ENCODE data around the gene EARS2. TPM values are rescaled to one million over a fixed set of nuclear protein-coding genes. Genes with fewer than 3 reads are reported as not detected.

The EARS2 gene
- total and polyA plus RNA-seq, 10 of the 15 experiments (the other 5 are each of a cell fraction or from before 2014, with no cell fraction given), result 12.9 to 65.9 (median 33.5) TPM

DNA sequence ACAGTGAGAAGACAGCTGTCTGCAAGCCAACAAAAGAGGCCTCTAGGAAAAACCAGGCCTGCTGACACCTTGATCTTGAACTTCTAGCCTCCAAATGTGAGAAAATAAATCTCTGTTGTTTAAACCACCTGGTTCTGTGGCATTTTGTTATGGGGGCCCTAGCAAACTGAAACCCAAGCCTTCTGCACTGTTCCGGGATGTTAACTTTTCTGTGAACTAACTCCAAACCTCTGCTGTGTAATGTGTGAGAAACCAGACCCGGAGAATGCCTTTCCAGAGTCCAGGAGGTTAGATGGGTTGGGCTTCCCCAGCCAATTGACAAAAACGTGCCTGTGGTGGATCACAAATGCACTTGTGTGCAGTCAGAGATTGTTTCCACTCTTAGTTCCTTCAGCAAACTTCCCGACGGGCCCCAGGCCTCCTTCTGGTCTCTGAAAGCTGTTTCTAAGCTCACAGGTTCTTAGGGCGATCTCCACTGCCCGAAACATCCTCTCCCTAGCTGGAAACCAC, 33.2 kb downstream of the EARS2 start:
- CTCF ChIA-PET, result no interaction called here
- Histone ChIP-seq H3K4me2 (ENCODE audit: control insufficient read depth, insufficient read depth) (no peak overlapping the region), H3K9ac (ENCODE audit: control insufficient read depth, insufficient read depth, low read length) (no peak overlapping the region), H3K27ac (ENCODE audit: control insufficient read depth, insufficient read depth) (no peak overlapping the region), H3K9me3 (replicated peaks; ENCODE audit: control insufficient read depth, insufficient read depth, low read length) (no peaks in the 10 kb centered on the region), H4K20me1 (ENCODE audit: control insufficient read depth, insufficient read depth) (no peaks in the 10 kb centered on the region), H3K4me1 (ENCODE audit: control insufficient read depth, insufficient read depth, low read length) (peaks cover 17% of the 10 kb centered on the region), H2AFZ (ENCODE audit: control insufficient read depth, low read depth, low read length) (no peak overlapping the region), H3K27me3 (replicated peaks in 1 of 2; ENCODE audit: control insufficient read depth in 2 of 2, insufficient read depth in 2 of 2, low read length in 1 of 2) (no peaks in the 10 kb centered on the region), H3K4me3 (no peak overlapping the region), H3K79me2 (ENCODE audit: control insufficient read depth, insufficient read depth, low read length) (no peaks in the 10 kb centered on the region), H3K36me3 (ENCODE audit: control insufficient read depth in 2 of 2, insufficient read depth in 2 of 2, low read length in 1 of 2) (peaks cover 16 to 31% of the 10 kb centered on the region in 2 experiments)
- 88% methylated on average over 7 of the region's 7 CpGs for WGBS (ENCODE audit: insufficient coverage, insufficient replicate concordance, low lambda C conversion rate, missing lambda C conversion rate)
- RAD21 ChIA-PET (ENCODE audit: unreplicated experiment), result no interaction called here
- intact Hi-C loops (cut with micrococcal nuclease; ENCODE audit: unreplicated experiment), result no loop called here
- BruUV-seq (replicated peaks), result TSS peak; percentile 32
- TF ChIP-seq, protein P1, sequence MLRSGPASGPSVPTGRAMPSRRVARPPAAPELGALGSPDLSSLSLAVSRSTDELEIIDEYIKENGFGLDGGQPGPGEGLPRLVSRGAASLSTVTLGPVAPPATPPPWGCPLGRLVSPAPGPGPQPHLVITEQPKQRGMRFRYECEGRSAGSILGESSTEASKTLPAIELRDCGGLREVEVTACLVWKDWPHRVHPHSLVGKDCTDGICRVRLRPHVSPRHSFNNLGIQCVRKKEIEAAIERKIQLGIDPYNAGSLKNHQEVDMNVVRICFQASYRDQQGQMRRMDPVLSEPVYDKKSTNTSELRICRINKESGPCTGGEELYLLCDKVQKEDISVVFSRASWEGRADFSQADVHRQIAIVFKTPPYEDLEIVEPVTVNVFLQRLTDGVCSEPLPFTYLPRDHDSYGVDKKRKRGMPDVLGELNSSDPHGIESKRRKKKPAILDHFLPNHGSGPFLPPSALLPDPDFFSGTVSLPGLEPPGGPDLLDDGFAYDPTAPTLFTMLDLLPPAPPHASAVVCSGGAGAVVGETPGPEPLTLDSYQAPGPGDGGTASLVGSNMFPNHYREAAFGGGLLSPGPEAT (IDR thresholded peaks at IDR 0.05; ENCODE audit: low read depth), result no peak
- TF ChIP-seq BHLHE40 (IDR thresholded peaks at IDR 0.05; ENCODE audit: borderline replicate concordance in 1 of 2, low read depth in 2 of 2, low read length in 1 of 2), result no peak
- TF ChIP-seq, protein P2, sequence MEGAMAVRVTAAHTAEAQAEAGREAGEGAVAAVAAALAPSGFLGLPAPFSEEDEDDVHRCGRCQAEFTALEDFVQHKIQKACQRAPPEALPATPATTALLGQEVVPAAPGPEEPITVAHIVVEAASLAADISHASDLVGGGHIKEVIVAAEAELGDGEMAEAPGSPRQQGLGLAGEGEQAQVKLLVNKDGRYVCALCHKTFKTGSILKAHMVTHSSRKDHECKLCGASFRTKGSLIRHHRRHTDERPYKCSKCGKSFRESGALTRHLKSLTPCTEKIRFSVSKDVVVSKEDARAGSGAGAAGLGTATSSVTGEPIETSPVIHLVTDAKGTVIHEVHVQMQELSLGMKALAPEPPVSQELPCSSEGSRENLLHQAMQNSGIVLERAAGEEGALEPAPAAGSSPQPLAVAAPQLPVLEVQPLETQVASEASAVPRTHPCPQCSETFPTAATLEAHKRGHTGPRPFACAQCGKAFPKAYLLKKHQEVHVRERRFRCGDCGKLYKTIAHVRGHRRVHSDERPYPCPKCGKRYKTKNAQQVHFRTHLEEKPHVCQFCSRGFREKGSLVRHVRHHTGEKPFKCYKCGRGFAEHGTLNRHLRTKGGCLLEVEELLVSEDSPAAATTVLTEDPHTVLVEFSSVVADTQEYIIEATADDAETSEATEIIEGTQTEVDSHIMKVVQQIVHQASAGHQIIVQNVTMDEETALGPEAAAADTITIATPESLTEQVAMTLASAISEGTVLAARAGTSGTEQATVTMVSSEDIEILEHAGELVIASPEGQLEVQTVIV (IDR thresholded peaks at IDR 0.05; ENCODE audit: borderline replicate concordance, partially characterized antibody), result no peak
- no peak for TF ChIP-seq PKNOX1 (IDR thresholded peaks at IDR 0.05)
- no peak for TF ChIP-seq ZSCAN29 (IDR thresholded peaks at IDR 0.05)
- no peak for TF ChIP-seq PML (IDR thresholded peaks at IDR 0.05; ENCODE audit: low read length)
- TF ChIP-seq MYC (IDR thresholded peaks at IDR 0.05; ENCODE audit: insufficient read depth, insufficient read length, insufficient replicate concordance, low read length, severe bottlenecking), result no peak
- no peak for TF ChIP-seq RAD51 (IDR thresholded peaks at IDR 0.05)
- TF ChIP-seq POLR2AphosphoS2 (IDR thresholded peaks at IDR 0.05; ENCODE audit: low read depth, low read length), result no peak
- TF ChIP-seq PAX8 (IDR thresholded peaks at IDR 0.05), result no peak
- no peak for TF ChIP-seq STAT3 (IDR thresholded peaks at IDR 0.05; ENCODE audit: low read depth, low read length)
- FAIRE-seq (no peak), DNase-seq (ENCODE audit: low read depth, low spot score) (no peak), ATAC-seq (no peak)
- SMC1A ChIA-PET (ENCODE audit: uncharacterized antibody, unreplicated experiment), result interaction anchor here (1.0 kb wide), 1 partner anchor 25 kb away, joined by 5 read pairs; no protein-coding TSS in a partner anchor
- in situ Hi-C loops (cut with MboI), result no loop called here
- POLR2A ChIA-PET, result interaction anchor here (1.0 kb wide), 1 partner anchor 17 kb away, joined by 3 read pairs; no protein-coding TSS in a partner anchor

Data from GM12878 (cell line).